Endothelial cell of umbilical vein (primary cell): Measurements from ENCODE around the gene CTXND1. TPM values are rescaled to one million over a fixed set of nuclear protein-coding genes. Genes with fewer than 3 reads are reported as not detected.

Experiments used
- BruUV-seq: library from RNA; stranded (reverse); fragments of 400-500 nt; replicated peaks from 2 replicates; lab custom pipeline; 2021; lab: Mats Ljungman, UMichigan
- CTCF ChIA-PET: fragments of 300-600, 350-600 bp; sonication (Branson Sonifier 250); formaldehyde crosslinking; loops from one replicate; lab custom pipeline; 2021; ENCODE audit warnings: antibody characterized with exemption, inconsistent platforms; lab: Charles Lee
- POLR2A ChIA-PET: fragments of 300-600, 350-600 bp; sonication (Branson Sonifier 250); formaldehyde crosslinking; loops from one replicate; lab custom pipeline; 2021; ENCODE audit warnings: antibody characterized with exemption, inconsistent platforms; lab: Charles Lee
- DNase-seq: peaks from one replicate; pipeline ENCODE4 v3.0.0-alpha.2; 2011; ENCODE audit warnings: low read depth, low spot score
- FAIRE-seq: peaks from 2 replicates; lab custom pipeline; 2011; peaks lifted over from hg19 to GRCh38; lab: Jason Lieb, UNC
- H2AFZ ChIP-seq: 2 replicates; pipeline ENCODE4 v1.6.0; 2012; ENCODE audit warnings: low read depth, low read length, control low read depth, inconsistent platforms
- H3K27ac ChIP-seq: 2 replicates; pipeline ENCODE4 v1.5.1; 2011; ENCODE audit warnings: low read depth, mild to moderate bottlenecking, control low read depth, low read length, moderate library complexity; ENCODE audit not compliant: insufficient read depth
- H3K27me3 ChIP-seq, 2 experiments: 2 replicates each; pipeline versions ENCODE4 v1.6.0 to v1.6.1; 2011; ENCODE audit warnings: low read length in 2 of 2, mixed read lengths in 1 of 2; ENCODE audit not compliant: control insufficient read depth in 2 of 2, insufficient read depth in 2 of 2
- H3K36me3 ChIP-seq, 2 experiments: 2 replicates in 1 of 2; 3 replicates in 1 of 2; pipeline ENCODE4 v1.5.1; 2011; ENCODE audit warnings: low read length in 2 of 2, mild to moderate bottlenecking in 1 of 2, moderate library complexity in 1 of 2; ENCODE audit not compliant: control insufficient read depth in 2 of 2, insufficient read depth in 2 of 2; ENCODE audit errors: extremely low read depth in 1 of 2
- H3K4me1 ChIP-seq: 3 replicates; pipeline ENCODE4 v1.5.1; 2011; ENCODE audit warnings: mild to moderate bottlenecking, low read length; ENCODE audit not compliant: control insufficient read depth, insufficient read depth; ENCODE audit errors: extremely low read depth
- H3K4me2 ChIP-seq: 2 replicates; pipeline ENCODE4 v1.6.1; 2011; ENCODE audit warnings: low read length, control low read depth, mixed read lengths; ENCODE audit not compliant: insufficient read depth
- H3K4me3 ChIP-seq, 3 experiments: fragments of 200-600 bp in 1 of 3; sonication (generic), shearing (Covaris generic) in 1 of 3; replicated peaks in 1 of 3; 2 replicates each; pipeline ENCODE4 v1.5.1; 2011 to 2016; ENCODE audit warnings: control low read depth in 3 of 3, low read length in 3 of 3, mild to moderate bottlenecking in 2 of 3, inconsistent platforms in 1 of 3, low read depth in 1 of 3, moderate library complexity in 1 of 3; ENCODE audit not compliant: insufficient read depth in 1 of 3
- H3K79me2 ChIP-seq: 2 replicates; pipeline ENCODE4 v1.6.0; 2012; ENCODE audit warnings: low read length, inconsistent platforms; ENCODE audit not compliant: control insufficient read depth, insufficient read depth
- H3K9ac ChIP-seq: replicated peaks from 2 replicates; pipeline ENCODE3; 2011; ENCODE audit warnings: low read length, control low read depth; ENCODE audit not compliant: insufficient read depth; ENCODE audit errors: extremely low read depth
- H3K9me1 ChIP-seq: replicated peaks from 3 replicates; pipeline ENCODE4 v1.6.0; 2011; ENCODE audit warnings: mild to moderate bottlenecking, low read length; ENCODE audit not compliant: control insufficient read depth, insufficient read depth; ENCODE audit errors: extremely low read depth
- H3K9me3 ChIP-seq: replicated peaks from 2 replicates; pipeline ENCODE4 v1.5.1; 2012; ENCODE audit warnings: low read length, inconsistent platforms; ENCODE audit not compliant: control insufficient read depth, insufficient read depth
- H4K20me1 ChIP-seq: replicated peaks from 2 replicates; pipeline ENCODE3; 2011; ENCODE audit warnings: mild to moderate bottlenecking, low read length; ENCODE audit not compliant: control insufficient read depth, insufficient read depth; ENCODE audit errors: extremely low read depth
- EZH2 ChIP-seq: IDR thresholded peaks from 2 replicates; pipeline ENCODE4 v1.6.1; 2012; ENCODE audit warnings: borderline replicate concordance, low read depth, mild to moderate bottlenecking, moderate library complexity, low read length, inconsistent platforms; ENCODE audit not compliant: severe bottlenecking
- FOS ChIP-seq: IDR thresholded peaks from 2 replicates; pipeline ENCODE4 v1.6.1; 2011; ENCODE audit warnings: mild to moderate bottlenecking, low read length, moderate library complexity, borderline replicate concordance; ENCODE audit not compliant: insufficient read depth
- GATA2 ChIP-seq: IDR thresholded peaks from 2 replicates; pipeline ENCODE4 v1.7.0; 2011; ENCODE audit warnings: low read depth, mild to moderate bottlenecking, moderate library complexity, mixed read lengths, low read length; ENCODE audit not compliant: insufficient read length, insufficient read depth
- JUN ChIP-seq: IDR thresholded peaks from 2 replicates; pipeline ENCODE4 v1.6.1; 2011; ENCODE audit warnings: borderline replicate concordance, low read depth; ENCODE audit not compliant: insufficient read length, insufficient read depth
- MAX ChIP-seq: IDR thresholded peaks from 2 replicates; pipeline ENCODE4 v1.6.1; 2011; ENCODE audit not compliant: insufficient read depth, insufficient read length
- MYC ChIP-seq: IDR thresholded peaks from one replicate; pipeline ENCODE4 v1.6.1; 2011; ENCODE audit warnings: mild to moderate bottlenecking, low read depth, low read length
- POLR2A ChIP-seq: IDR thresholded peaks from 2 replicates; pipeline ENCODE4 v1.6.1; 2012; ENCODE audit warnings: low read depth, mild to moderate bottlenecking, control low read depth, low read length
- POLR2AphosphoS5 ChIP-seq: IDR thresholded peaks from 2 replicates; pipeline ENCODE4 v1.6.1; 2012; ENCODE audit warnings: low read depth, mild to moderate bottlenecking, control low read depth, low read length, moderate library complexity; ENCODE audit not compliant: insufficient read depth
- dilution Hi-C: fragments of 300-500 bp; cut with MboI; formaldehyde crosslinking; loops from one replicate; pipeline ENCODE4 v1.15.0; 2019; ENCODE audit warnings: low sequenced_read_pairs; ENCODE audit not compliant: extremely low pct_ligation_motif_present
- intact Hi-C: fragments of 100-400 bp; cut with micrococcal nuclease; formaldehyde crosslinking; loops from one replicate; pipeline ENCODE4 v1.10.0; 2022
- polyA plus RNA-seq, 4 experiments: library from polyadenylated mRNA; depleted of rRNA in 3 of 4; stranded (reverse) in 3 of 4; unstranded in 1 of 4; fragments of >200 nt; gene quantifications; 2 replicates each; pipeline versions ENCODE4 v1.2.1 to v1.2.3, GENCODE V29; 2011 to 2012; ENCODE audit warnings: missing spikeins in 1 of 4
- total RNA-seq: library from RNA; stranded (reverse); gene quantifications from 2 replicates; pipeline ENCODE4 v1.2.3, GENCODE V29; 2021
- TF ChIP-seq, protein P1 (sequence below), 2 donors: IDR thresholded peaks; 1 replicate in 1 of 2; 2 replicates in 1 of 2; pipeline ENCODE4 v1.5.1; 2011; ENCODE audit warnings: low read length in 2 of 2, mild to moderate bottlenecking in 2 of 2, moderate library complexity in 2 of 2, control low read depth in 1 of 2, inconsistent platforms in 1 of 2, low read depth in 1 of 2; ENCODE audit not compliant: insufficient read depth in 1 of 2; ENCODE audit errors: extremely low read depth in 1 of 2

CTXND1 gene
- total and polyA plus RNA-seq, 2 donors (not counting 3 experiments of a cell fraction or from before 2014, with no cell fraction given): not detected

GRCh38 chr15:80272987-80273386 lies 21.0 kb upstream of the CTXND1 start:
- no peak for TF ChIP-seq MYC
- no peak for TF ChIP-seq FOS
- TF ChIP-seq EZH2: no peak
- TF ChIP-seq POLR2A: no peak
- TF ChIP-seq, protein P1, sequence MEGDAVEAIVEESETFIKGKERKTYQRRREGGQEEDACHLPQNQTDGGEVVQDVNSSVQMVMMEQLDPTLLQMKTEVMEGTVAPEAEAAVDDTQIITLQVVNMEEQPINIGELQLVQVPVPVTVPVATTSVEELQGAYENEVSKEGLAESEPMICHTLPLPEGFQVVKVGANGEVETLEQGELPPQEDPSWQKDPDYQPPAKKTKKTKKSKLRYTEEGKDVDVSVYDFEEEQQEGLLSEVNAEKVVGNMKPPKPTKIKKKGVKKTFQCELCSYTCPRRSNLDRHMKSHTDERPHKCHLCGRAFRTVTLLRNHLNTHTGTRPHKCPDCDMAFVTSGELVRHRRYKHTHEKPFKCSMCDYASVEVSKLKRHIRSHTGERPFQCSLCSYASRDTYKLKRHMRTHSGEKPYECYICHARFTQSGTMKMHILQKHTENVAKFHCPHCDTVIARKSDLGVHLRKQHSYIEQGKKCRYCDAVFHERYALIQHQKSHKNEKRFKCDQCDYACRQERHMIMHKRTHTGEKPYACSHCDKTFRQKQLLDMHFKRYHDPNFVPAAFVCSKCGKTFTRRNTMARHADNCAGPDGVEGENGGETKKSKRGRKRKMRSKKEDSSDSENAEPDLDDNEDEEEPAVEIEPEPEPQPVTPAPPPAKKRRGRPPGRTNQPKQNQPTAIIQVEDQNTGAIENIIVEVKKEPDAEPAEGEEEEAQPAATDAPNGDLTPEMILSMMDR (IDR thresholded peaks at IDR 0.05; ENCODE audit: extremely low read depth in 1 of 2, insufficient read depth in 1 of 2, low read depth in 1 of 2, low read length in 2 of 2): no peak
- no peak for TF ChIP-seq POLR2AphosphoS5
- no peak for TF ChIP-seq MAX
- TF ChIP-seq JUN: no peak
- no peak for TF ChIP-seq GATA2
- DNase-seq (no peak), FAIRE-seq (no peak)
- no peaks in the 10 kb centered on the region for H3K9me1 ChIP-seq
- H3K4me1 ChIP-seq: no peaks in the 10 kb centered on the region
- H3K27ac ChIP-seq: no peak overlapping the region
- H3K9ac ChIP-seq: no peak overlapping the region
- H3K27me3 ChIP-seq: no peaks in the 10 kb centered on the region
- no peaks in the 10 kb centered on the region for H3K36me3 ChIP-seq
- no peaks in the 10 kb centered on the region for H4K20me1 ChIP-seq
- intact Hi-C loops (no loop called here), dilution Hi-C loops (no loop called here)
- ChIA-PET POLR2A (no interaction called here), CTCF (no interaction called here)
- no peak overlapping the region for H3K4me3 ChIP-seq
- no peak overlapping the region for H2AFZ ChIP-seq
- H3K4me2 ChIP-seq: no peak overlapping the region
- no peaks in the 10 kb centered on the region for H3K79me2 ChIP-seq
- BruUV-seq: no TSS peak
- no peaks in the 10 kb centered on the region for H3K9me3 ChIP-seq
